Measurements from ENCODE around the gene TRPV4. TPM values are rescaled to one million over a fixed set of nuclear protein-coding genes. Genes with fewer than 3 reads are reported as not detected.

Gene TRPV4
- total and polyA plus RNA-seq, 10 of the 15 experiments (the other 5 are each of a cell fraction or from before 2014, with no cell fraction given), result not detected

DNA sequence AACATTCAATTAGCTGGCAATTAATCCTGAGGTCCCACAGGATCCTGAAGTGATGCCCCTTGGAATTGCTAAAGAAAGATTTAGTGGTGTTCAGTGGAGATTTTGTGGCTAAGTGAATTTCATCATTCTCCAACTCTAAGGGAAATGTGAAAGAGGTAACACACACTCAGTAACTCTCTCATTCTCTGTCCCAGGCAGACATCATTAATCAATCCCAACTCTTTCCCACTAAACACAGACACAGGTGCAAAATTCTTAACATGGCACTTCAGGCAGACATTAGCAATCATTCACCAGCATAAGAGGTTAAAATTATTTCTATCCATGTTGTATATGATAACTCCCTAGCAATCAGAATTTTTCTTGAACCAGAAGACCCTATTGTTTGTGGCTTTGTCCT, 40.2 kb downstream of the TRPV4 start:
- FAIRE-seq, result no peak
- intact Hi-C loops (cut with micrococcal nuclease; ENCODE audit: unreplicated experiment) (no loop called here), in situ Hi-C loops (cut with MboI) (no loop called here)
- no peak for TF ChIP-seq RAD21 (IDR thresholded peaks at IDR 0.05; ENCODE audit: insufficient read depth, low read depth, low read length)
- TF ChIP-seq SIX5 (IDR thresholded peaks at IDR 0.05; ENCODE audit: low read depth, low read length, severe bottlenecking), result no peak
- Histone ChIP-seq H3K79me2 (ENCODE audit: control insufficient read depth, insufficient read depth, low read length) (no peaks in the 10 kb centered on the region), H3K27me3 (replicated peaks in 1 of 2; ENCODE audit: control insufficient read depth in 2 of 2, insufficient read depth in 2 of 2, low read length in 1 of 2) (peaks cover 3% of the 10 kb centered on the region in 2 experiments; a peak in 3 of 4 replicates), H3K36me3 (ENCODE audit: control insufficient read depth in 2 of 2, insufficient read depth in 2 of 2, low read length in 1 of 2) (no peaks in the 10 kb centered on the region), H3K9me3 (replicated peaks; ENCODE audit: control insufficient read depth, insufficient read depth, low read length) (no peaks in the 10 kb centered on the region), H3K4me3 (no peak overlapping the region), H4K20me1 (ENCODE audit: control insufficient read depth, insufficient read depth) (no peaks in the 10 kb centered on the region; the same call in 1 of the 2 replicates), H3K27ac (ENCODE audit: control insufficient read depth, insufficient read depth) (no peak overlapping the region), H3K4me2 (ENCODE audit: control insufficient read depth, insufficient read depth) (no peak overlapping the region), H2AFZ (ENCODE audit: control insufficient read depth, low read depth, low read length) (no peak overlapping the region), H3K4me1 (ENCODE audit: control insufficient read depth, insufficient read depth, low read length) (no peaks in the 10 kb centered on the region), H3K9ac (ENCODE audit: control insufficient read depth, insufficient read depth, low read length) (no peak overlapping the region)
- ChIA-PET SMC1A (ENCODE audit: uncharacterized antibody, unreplicated experiment) (no interaction called here), POLR2A (no interaction called here), RAD21 (ENCODE audit: unreplicated experiment) (no interaction called here), CTCF (no interaction called here)
- DNase-seq (ENCODE audit: low read depth, low spot score), result no peak
- no TSS peak for BruUV-seq (replicated peaks)
- no peak for ATAC-seq

DNA sequence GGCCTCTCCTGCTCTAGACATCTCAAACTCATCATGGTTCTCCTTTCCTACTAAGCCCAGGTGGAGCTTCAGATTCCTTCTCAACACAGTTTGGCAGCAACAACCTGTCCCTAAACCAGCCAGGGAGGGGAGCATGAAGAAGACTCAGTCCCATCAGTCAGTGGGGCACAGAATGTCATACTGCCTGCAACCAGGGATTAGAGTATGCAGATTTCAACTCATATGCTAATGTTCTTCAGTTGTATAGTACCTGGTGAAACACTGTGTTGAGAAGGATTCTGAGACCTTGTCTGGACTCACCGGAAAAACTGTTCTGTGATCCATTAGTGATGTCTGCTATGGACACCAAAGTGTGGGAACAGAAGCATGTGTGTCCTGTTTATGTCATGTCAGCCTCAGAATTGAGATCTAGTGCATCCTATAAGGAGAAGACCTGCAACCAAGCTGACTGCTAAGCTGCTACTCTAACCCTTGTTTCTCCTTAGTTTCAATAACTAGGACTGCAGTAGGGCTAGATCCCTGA, 43.6 kb downstream of the TRPV4 start:
- Histone ChIP-seq H3K27me3 (replicated peaks in 1 of 2; ENCODE audit: control insufficient read depth in 2 of 2, insufficient read depth in 2 of 2, low read length in 1 of 2) (peaks cover 3 to 4% of the 10 kb centered on the region in 2 experiments; a peak in 3 of 4 replicates), H3K36me3 (ENCODE audit: control insufficient read depth in 2 of 2, insufficient read depth in 2 of 2, low read length in 1 of 2) (no peaks in the 10 kb centered on the region), H3K9ac (ENCODE audit: control insufficient read depth, insufficient read depth, low read length) (no peak overlapping the region), H3K27ac (ENCODE audit: control insufficient read depth, insufficient read depth) (no peak overlapping the region), H3K79me2 (ENCODE audit: control insufficient read depth, insufficient read depth, low read length) (no peaks in the 10 kb centered on the region), H2AFZ (ENCODE audit: control insufficient read depth, low read depth, low read length) (no peak overlapping the region), H4K20me1 (ENCODE audit: control insufficient read depth, insufficient read depth) (no peaks in the 10 kb centered on the region), H3K4me1 (ENCODE audit: control insufficient read depth, insufficient read depth, low read length) (no peaks in the 10 kb centered on the region), H3K4me3 (no peak overlapping the region), H3K4me2 (ENCODE audit: control insufficient read depth, insufficient read depth) (no peak overlapping the region), H3K9me3 (replicated peaks; ENCODE audit: control insufficient read depth, insufficient read depth, low read length) (no peaks in the 10 kb centered on the region)
- CTCF ChIA-PET, result no interaction called here
- SMC1A ChIA-PET (ENCODE audit: uncharacterized antibody, unreplicated experiment), result no interaction called here
- BruUV-seq (replicated peaks), result no TSS peak
- DNase-seq (ENCODE audit: low read depth, low spot score) (no peak), ATAC-seq (no peak), FAIRE-seq (no peak)
- intact Hi-C loops (cut with micrococcal nuclease; ENCODE audit: unreplicated experiment) (no loop called here), in situ Hi-C loops (cut with MboI) (no loop called here)
- RAD21 ChIA-PET (ENCODE audit: unreplicated experiment), result no interaction called here
- 0% methylated on average over 1 of the region's 1 CpG for WGBS (ENCODE audit: insufficient coverage, insufficient replicate concordance, low lambda C conversion rate, missing lambda C conversion rate)
- POLR2A ChIA-PET, result no interaction called here
- TF ChIP-seq YY1 (IDR thresholded peaks at IDR 0.05; ENCODE audit: low read depth, low read length), result no peak
- no peak for TF ChIP-seq HCFC1 (IDR thresholded peaks at IDR 0.05; ENCODE audit: low read length)
- TF ChIP-seq ZNF384 (IDR thresholded peaks at IDR 0.05; ENCODE audit: borderline replicate concordance, low read depth, low read length), result no peak
- no peak for TF ChIP-seq RFX5 (IDR thresholded peaks at IDR 0.05; ENCODE audit: low read depth, low read length)
- TF ChIP-seq, protein P1, sequence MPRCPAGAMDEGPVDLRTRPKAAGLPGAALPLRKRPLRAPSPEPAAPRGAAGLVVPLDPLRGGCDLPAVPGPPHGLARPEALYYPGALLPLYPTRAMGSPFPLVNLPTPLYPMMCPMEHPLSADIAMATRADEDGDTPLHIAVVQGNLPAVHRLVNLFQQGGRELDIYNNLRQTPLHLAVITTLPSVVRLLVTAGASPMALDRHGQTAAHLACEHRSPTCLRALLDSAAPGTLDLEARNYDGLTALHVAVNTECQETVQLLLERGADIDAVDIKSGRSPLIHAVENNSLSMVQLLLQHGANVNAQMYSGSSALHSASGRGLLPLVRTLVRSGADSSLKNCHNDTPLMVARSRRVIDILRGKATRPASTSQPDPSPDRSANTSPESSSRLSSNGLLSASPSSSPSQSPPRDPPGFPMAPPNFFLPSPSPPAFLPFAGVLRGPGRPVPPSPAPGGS (IDR thresholded peaks at IDR 0.05; ENCODE audit: borderline replicate concordance, insufficient read depth, low read depth, low read length, poor library complexity, severe bottlenecking), result no peak
- no peak for TF ChIP-seq SP1 (IDR thresholded peaks at IDR 0.05; ENCODE audit: low read depth, low read length)
- TF ChIP-seq SIX5 (IDR thresholded peaks at IDR 0.05; ENCODE audit: low read depth, low read length, severe bottlenecking), result no peak
- TF ChIP-seq KAT2A (conservative IDR thresholded peaks at IDR 0.05; ENCODE audit: control insufficient read depth, low read depth, low read length), result no peak
- TF ChIP-seq, protein P2, sequence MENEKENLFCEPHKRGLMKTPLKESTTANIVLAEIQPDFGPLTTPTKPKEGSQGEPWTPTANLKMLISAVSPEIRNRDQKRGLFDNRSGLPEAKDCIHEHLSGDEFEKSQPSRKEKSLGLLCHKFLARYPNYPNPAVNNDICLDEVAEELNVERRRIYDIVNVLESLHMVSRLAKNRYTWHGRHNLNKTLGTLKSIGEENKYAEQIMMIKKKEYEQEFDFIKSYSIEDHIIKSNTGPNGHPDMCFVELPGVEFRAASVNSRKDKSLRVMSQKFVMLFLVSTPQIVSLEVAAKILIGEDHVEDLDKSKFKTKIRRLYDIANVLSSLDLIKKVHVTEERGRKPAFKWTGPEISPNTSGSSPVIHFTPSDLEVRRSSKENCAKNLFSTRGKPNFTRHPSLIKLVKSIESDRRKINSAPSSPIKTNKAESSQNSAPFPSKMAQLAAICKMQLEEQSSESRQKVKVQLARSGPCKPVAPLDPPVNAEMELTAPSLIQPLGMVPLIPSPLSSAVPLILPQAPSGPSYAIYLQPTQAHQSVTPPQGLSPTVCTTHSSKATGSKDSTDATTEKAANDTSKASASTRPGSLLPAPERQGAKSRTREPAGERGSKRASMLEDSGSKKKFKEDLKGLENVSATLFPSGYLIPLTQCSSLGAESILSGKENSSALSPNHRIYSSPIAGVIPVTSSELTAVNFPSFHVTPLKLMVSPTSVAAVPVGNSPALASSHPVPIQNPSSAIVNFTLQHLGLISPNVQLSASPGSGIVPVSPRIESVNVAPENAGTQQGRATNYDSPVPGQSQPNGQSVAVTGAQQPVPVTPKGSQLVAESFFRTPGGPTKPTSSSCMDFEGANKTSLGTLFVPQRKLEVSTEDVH (IDR thresholded peaks at IDR 0.05; ENCODE audit: low read depth, partially characterized antibody), result no peak
- TF ChIP-seq, protein P3, sequence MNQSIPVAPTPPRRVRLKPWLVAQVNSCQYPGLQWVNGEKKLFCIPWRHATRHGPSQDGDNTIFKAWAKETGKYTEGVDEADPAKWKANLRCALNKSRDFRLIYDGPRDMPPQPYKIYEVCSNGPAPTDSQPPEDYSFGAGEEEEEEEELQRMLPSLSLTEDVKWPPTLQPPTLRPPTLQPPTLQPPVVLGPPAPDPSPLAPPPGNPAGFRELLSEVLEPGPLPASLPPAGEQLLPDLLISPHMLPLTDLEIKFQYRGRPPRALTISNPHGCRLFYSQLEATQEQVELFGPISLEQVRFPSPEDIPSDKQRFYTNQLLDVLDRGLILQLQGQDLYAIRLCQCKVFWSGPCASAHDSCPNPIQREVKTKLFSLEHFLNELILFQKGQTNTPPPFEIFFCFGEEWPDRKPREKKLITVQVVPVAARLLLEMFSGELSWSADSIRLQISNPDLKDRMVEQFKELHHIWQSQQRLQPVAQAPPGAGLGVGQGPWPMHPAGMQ (IDR thresholded peaks at IDR 0.05; ENCODE audit: borderline replicate concordance), result no peak

Data from GM12878 (cell line).